Measurements from ENCODE around the gene RNU4-1.
"Not testable (repeated sequence)": the region's sequence is repeated elsewhere in the genome, so short reads cannot be mapped to it uniquely, and the experiment has no call there.

RNU4-1 gene

DNA sequence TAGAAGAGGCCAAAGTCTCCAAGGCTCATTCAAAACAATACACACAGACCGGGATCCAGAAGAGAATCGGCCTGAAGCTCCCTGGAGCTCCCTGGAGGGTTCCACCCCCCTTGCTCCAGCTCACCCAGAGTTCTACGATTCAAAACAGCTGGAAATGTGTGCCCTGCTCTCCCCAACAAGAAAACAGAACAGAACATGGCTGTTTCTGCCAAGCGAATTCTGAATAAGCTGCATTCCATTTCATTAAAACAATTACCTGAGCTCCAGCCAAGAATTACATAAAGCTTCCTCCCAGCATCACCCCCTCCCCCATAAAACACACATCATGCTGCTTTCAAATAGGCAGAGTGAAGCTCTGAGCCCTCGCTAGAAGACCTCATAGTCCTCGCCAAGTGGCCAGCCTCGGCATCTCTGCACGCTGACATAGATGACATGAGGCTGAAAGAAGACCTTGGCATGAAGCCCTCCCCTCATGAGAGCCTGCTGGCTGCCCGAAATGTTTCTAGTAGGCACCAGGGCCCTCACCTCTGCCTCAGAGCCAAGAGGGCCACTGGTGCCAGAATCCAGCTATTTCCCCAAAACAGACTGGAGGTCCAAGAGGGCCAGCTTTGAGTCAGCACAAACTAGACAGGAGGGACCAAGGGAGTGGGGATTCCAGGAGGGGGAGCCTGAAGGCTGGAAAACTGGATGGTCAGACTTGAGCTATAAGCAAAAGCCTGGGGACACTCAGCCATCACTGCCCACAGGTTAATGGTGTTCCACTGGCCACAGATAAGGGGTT is 35.8 kb downstream of the RNU4-1 start:
- DNase-seq, result peak; percentile 69

DNA sequence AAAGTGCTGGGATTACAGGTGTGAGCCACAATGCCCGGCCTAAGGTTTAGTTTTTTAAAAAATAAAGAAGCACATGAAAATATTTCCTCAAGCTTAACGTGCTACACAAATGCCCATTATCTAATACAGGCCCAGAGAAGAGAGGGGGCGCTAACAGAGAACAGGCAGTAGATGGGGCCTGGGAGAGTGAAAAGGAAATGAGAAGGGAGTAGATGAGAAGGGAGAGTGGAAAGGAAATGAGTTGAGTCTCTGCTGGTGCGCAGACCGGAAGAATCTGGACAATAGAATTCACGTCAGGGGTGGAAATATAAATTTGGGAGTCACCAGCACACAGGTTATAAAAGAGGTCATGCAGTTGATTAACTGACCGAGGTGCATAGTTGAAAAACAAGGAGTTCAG is 38.2 kb downstream of the RNU4-1 start:
- DNase-seq, result no peak

DNA sequence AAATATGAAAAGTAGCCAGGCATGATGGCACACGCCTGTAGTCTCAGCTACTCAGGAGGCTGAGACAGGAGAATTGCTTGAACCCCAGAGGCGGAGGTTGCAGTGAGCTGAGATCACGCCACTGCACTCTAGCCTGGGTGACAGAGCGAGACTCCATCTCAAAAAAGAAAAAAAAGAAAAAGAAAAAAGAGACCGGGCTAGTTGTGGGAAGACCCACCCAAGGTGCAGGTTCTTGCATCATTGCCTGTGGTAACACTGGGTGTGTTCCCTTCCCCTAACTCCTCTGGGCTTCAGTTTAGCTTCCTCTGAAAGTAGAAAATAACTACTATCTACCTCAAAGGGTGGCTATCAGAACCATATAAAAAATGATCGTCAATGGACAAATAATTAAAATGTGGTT is 39.7 kb downstream of the RNU4-1 start:
- not testable (repeated sequence) for DNase-seq

DNA sequence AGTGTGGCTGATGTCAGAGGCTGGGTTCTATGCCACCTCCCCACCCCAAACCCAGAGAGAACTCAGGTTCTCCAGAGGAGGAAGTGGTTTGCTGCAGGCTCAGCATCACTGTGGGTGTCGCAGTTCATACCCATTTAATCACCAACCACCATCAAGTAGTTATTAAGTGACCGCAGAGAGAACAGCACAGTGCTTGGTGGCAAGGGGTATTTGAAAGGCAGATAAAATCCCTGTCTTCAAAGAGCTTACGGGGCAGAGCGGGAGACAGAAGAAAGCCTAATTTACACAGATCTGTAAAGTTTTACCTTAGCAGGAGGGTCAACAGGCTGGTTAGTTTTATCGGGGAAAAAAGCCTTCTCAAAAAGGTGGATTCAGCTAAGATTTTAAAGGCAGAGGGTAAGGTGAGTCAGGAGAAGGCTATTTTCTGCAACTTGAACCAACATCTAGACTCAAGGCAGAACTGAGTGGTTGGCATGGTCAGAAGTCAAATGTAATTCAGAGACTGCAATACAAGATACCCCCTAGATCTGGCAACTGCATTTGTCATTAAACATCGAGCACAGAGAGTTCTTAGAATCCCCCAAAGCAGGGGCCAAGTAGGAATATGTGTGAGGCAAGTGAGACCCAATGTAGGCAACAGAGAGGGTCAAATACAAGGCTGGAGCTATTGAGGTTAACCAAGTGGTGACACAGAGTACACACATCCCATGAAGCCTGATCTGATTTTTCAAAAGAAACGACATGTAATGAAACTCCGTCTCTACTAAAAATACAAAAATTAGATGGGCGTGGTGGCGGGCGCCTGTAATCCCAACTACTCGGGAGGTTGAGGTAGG is 40.7 kb downstream of the RNU4-1 start:
- DNase-seq, result peak; percentile 26

DNA sequence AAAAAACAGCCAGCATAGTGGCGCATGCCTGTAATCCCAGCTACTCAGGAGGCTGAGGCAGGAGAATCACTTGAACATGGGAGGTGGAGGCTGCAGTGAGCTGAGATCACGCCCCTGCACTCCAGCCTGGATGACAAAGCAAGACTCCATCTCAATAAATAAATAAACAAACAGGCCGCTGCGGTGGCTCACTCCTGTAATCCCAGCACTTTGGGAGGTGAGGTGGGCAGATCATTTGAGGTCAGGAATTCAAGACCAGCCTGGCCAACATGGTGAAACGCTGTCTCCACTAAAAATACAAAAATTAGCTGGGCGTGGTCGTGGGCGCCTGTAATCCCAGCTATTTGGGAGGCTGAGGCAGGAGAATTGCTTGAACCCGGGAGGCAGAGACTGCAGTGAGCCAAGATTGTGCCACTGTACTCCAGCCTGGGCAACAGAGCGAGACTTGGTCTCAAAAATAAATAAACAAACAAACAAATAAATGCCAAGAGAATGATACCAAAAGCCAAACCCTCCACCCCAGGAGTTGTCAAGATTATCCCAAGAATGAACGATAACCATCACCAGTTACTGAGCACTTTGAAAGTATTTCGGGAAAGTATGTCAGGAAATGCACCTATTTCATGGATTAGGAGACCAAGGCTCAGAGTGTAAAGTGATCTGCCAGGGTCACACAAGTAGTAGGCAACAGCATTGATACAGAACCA is 41.5 kb downstream of the RNU4-1 start:
- not testable (repeated sequence) for DNase-seq

DNA sequence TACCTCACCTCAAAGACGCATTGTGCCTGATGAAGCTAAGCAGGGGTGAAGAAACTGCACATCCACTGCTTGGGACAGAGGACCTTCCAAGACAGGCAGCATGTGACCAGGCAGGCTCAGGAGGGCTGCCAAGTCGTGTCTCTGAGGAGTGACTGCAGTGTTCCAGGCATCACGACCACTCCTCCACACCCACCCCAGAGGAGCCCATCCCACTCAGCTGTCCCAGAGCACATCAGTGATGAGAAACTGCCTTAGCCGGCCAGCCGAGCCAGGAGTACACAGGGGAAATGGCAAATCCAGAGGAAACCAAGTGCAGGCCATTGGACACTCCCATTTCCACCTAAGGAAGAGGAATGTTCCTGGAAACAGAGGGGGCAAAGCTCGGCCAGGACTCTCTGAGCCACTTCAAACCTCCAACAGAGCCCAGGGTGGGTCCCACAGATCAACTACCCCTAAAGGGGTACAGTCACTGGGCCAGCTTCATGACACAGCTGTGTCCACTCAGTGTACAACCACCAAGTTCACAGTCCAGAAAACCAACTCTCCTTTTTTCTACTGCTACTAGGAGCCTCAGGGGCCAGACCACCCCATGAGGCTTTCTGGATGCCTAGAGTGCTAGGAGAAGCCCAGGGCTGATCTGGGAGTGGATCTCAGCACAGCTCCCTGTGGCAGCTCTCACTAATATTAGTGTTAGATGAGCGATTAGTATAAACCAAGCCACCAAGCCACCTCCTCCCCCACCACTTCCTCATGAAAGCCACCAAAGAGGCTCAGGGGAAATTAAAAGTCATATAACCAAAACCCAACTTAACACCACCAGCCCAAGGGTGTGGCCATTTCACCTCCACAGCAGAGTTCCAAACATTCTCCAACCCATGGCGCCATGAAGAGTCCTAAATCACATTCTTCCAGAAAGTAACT is 42.9 kb downstream of the RNU4-1 start:
- DNase-seq, result peak; percentile 64

DNA sequence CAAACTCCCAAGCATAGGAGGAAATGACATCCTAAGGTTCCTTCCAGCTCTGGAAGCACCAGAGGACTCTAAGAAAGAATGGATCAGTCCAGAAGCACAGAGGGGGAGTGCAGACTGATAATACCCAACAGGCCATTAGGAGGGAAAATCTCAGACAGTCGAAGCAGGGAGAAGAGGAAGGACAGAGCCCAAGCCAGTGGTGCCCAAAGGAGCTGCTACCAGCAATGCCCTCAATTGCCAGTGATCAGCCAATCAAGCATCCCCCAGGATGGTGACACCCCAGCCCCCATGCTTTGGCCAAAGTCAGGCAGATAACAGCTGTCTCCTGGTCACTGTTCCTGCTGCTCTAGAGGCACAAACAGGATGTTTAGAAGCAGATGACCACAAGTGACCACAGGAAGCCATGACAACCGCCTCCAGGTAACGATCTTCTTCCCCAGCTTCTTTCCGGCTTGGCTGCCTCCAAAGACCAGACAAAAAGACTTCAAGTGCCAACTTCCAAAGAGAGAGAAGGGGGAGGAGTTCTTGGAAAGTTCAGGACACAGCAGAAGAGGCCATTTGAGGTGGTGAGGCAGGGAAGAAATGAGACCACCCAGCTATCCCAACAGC is 43.7 kb downstream of the RNU4-1 start:
- DNase-seq, result peak; percentile 38

DNA sequence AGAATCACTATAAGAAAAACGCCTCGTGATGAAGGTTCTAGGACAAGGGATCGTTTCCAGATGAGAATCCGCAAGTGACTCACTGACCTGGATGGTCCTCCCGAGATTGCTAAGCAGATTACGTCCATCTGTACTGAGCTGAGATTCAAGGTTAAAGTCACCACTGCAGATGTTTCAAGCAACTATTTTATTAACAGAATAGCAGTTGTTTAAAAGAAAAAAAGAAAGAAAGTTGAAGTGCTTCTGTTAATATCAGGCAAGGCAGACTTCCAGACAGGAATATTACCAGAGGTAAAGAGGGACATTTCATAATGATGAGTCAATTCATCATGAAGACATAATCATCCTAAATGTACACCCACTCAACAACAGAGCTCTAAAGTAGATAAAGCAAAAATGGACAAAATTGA is 45.4 kb downstream of the RNU4-1 start:
- DNase-seq, result no peak

DNA sequence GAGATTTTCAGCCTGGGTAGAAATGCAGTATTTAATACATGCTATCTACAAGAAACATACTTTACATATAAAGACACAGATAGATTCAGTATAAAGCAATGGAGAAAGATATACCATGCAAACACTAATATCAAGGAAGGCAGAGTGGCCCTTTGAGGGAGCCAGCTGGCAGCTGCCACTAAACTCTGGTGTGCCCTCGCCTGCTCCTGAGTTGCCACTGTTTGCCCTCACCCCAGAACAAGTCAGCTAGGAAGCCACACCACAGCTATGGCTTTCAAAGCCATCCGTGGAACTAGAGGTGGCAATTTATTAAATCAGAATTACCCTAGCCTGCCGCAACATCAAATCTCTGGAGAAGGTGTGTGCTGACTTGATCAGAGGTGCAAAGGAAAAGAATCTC is 45.9 kb downstream of the RNU4-1 start:
- DNase-seq, result no peak

DNA sequence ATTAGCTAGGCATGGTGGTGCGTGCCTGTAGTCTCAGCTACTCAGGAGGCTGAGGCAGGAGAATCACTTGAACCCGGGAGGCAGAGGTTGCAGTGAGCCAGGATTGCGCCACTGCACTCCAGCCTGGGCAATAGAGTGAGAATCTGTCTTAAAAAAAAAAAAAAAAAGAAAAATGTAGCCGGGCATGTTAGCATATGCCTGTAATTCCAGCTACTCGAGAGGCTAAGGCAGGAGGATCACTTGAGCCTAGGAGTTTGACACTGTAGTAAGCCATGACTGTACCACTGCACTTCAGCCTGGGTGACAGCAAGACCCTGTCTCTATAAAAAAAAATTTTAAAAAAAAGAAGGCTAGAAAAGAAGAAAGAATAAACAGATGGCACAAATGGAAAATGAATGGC is 46.3 kb downstream of the RNU4-1 start:
- DNase-seq, result not testable (repeated sequence)
